Epithelial cell of prostate (primary cell): ENCODE data around the gene PDS5B.

ENCODE experiments used
- DNase-seq: peaks from one replicate; pipeline ENCODE4 v3.0.0-alpha.2; 2011; ENCODE audit warnings: low read depth, low spot score
- H3K27ac ChIP-seq: fragments of 450-650 bp; 2 replicates; pipeline ENCODE4 v1.5.1; 2017; ENCODE audit warnings: mild to moderate bottlenecking

Gene PDS5B

GRCh38 chr13:32639502-32640105 lies 53.4 kb downstream of the PDS5B start:
- DNase-seq = no peak
- no peak overlapping the region for H3K27ac ChIP-seq

GRCh38 chr13:32642316-32642715 lies 56.1 kb downstream of the PDS5B start:
- DNase-seq = no peak
- H3K27ac ChIP-seq = no peak overlapping the region

GRCh38 chr13:32642858-32643257 lies 56.6 kb downstream of the PDS5B start:
- no peak for DNase-seq
- no peak overlapping the region for H3K27ac ChIP-seq

DNA sequence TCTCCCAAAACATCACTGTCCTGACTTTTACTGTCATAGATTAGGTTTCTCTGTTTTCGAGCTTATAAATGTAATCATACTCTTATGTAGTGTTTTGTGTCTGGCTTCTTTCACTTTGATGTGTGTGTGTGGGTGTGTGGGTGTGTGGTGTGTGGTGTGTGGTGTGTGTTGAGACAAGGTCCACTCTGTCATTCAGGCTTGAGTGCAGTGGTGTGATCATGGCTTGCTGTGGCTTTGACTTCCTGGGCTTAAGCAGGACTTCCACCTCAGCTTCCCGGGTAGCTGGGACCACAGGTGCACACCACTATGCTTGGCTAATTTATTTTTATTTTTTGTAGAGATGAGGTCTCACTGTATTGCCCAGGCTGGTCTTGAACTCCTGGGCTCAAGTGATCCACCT lies 59.6 kb downstream of the PDS5B start:
- no peak for DNase-seq

GRCh38 chr13:32647926-32648325 lies 61.7 kb downstream of the PDS5B start:
- no peak overlapping the region for H3K27ac ChIP-seq
- DNase-seq = no peak

More for the DNA sequence above, 59.6 kb downstream of the PDS5B start:
- H3K27ac ChIP-seq = no peak overlapping the region

DNA sequence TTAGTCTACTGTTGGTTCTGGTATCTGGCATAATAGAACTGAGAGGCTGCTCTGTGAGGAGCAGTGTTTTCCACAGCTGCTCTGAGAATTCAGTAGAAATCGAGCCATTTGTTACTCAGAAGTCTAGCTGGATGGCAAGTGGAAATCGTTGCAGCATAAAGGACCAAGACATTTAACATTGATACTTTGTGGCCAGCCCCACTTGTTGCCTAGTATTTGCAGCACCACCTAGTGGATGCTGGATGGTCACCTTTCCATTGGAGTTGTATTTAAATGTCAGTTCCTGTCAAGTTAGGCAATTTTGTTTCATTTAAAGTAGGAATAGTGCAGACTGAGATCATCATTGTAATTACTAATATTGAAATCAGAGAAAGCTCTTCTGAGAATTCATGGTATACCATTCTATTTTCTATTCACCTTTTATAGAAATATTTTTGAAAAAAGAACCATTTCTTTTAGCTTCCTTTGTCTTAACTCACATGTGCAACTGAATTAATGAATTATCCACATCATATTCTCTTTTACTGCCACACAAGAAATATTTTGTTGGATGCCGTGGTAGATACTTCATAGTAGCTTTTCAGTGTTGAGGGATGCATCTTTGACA lies 64.6 kb downstream of the PDS5B start:
- no peak for DNase-seq
- no peak overlapping the region for H3K27ac ChIP-seq

DNA sequence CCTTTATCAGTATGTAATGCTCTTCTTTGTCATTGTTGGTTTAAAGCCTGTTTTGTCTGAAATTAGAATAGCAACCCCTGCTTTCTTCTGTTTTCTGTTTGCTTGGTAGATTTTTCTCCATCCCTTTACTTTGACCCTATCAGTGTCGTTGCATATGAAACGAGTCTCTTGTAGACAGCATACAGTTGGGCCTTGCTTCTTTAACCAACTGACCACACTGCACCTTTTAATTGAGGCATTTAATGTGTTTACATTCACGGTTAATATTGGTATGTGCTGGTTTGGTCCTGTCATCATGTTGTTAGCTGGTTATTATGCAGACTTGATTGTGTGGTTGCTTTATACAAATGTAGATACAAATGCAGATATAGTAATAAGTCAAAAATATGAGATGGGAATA lies 71.1 kb downstream of the PDS5B start:
- no peak overlapping the region for H3K27ac ChIP-seq
- no peak for DNase-seq

DNA sequence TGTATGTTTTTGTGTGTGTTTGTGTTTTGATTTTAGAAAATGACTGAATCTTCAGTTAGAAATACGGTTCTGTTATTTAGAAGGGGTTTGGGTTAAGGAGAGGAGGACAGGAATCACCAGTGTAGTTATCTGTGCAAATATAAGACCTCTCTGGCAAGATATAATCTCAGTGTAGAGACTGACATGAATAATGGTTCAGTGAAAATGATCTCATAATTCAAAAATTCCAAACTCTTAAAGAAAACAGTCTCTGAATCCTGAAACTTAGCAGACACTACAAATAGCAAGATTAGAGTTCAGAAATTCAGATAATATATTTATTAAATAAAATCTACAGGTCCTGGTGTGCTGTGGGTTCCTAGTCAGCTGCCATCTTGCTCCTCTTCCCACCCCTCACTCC lies 73.5 kb downstream of the PDS5B start:
- no peak overlapping the region for H3K27ac ChIP-seq

GRCh38 chr13:32660227-32660626 lies 74.0 kb downstream of the PDS5B start:
- H3K27ac ChIP-seq = no peak overlapping the region
- no peak for DNase-seq

More for the DNA sequence above, 73.5 kb downstream of the PDS5B start:
- no peak for DNase-seq

DNA sequence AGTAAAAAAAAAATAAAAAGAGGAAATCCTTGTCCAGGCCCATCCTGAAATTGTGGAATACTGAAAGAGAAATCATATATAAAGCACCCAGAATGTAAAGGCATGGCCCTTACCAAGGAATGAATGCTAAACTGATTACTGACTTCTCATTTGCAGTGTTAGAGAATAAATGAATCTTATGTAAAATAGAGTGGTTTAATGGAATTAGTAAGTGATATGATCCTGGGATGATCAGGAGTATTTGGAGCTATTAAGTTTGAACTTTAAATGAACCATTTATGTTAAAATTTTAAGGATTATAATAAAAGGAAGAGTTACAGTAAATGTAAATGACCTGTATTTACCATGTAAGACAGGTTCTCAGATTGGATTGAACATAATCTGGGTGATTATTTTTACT lies 75.4 kb downstream of the PDS5B start:
- H3K27ac ChIP-seq = no peak overlapping the region
- no peak for DNase-seq

DNA sequence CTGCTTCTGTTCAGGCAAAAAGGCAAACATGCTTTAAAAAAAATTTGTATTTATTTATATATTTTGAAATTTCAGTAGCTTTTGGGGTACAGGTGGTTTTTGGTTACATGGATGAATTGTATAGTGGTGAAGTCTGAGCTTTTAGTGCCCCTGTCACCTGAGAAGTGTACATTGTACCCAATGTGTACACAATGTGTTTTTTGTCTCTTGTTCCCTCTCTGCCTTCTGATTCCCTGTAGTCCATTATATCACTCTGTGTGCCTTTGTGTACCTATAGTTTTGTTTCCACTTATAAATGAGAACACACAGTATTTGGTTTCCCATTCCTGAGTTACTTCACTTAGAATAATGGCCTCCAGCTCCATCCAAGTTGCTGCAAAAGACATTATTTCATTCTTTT lies 77.4 kb downstream of the PDS5B start:
- DNase-seq = no peak
- H3K27ac ChIP-seq = no peak overlapping the region

GRCh38 chr13:32666990-32667571 lies 80.8 kb downstream of the PDS5B start:
- no peak for DNase-seq
- H3K27ac ChIP-seq = no peak overlapping the region

DNA sequence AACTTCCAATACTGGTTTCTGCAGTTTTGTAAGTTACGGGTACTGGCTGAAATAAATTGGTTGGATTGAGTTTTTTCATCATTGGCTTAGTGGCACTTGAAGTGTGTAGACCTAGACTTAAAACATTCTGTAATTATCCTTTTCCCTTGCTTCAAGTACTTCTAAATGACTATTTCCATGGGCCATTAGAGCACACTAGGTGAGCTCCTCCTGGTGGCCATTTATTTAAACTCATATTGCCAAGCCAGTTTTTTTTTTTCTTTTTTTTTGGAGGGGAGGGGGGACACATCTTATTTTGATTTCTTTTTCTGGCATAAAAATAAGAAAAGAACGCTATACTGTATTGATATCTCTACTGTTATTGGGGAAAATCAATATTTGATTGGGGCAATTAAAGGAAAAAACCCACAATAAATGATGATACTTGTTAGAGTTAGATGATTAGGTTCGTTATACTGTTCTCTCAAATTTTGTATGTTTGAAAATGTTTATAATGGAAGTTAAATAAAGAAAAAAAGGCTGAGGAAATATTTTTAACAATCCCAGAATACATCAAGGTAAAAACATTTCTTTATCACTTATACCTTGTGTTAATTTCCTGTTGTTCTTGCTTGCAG lies 82.9 kb downstream of the PDS5B start:
- H3K27ac ChIP-seq = no peak overlapping the region
- no peak for DNase-seq

- H3K27ac ChIP-seq = no peak overlapping the region
- DNase-seq = no peak
Measured at GRCh38 chr13:32674503-32674902, 88.3 kb downstream of the PDS5B start.

DNA sequence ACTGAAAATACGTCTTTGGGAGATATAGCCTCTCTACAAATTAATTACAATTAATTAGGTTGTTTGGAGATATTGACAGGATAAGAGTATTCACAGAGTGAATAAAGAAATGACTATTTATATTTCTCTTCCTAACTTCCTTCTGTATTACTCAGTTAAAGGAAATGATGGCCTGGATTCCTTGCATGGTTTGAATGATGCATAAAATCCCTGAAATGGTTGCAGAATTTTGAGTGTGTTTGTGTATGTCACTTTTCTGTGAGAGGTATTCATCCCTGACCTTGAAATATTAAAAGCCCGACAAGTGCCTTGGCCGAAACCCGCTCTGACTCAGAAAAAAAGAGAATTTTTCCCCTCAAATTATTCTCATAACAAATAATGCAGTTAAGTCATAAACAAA lies 90.0 kb downstream of the PDS5B start:
- H3K27ac ChIP-seq = no peak overlapping the region
- no peak for DNase-seq

DNA sequence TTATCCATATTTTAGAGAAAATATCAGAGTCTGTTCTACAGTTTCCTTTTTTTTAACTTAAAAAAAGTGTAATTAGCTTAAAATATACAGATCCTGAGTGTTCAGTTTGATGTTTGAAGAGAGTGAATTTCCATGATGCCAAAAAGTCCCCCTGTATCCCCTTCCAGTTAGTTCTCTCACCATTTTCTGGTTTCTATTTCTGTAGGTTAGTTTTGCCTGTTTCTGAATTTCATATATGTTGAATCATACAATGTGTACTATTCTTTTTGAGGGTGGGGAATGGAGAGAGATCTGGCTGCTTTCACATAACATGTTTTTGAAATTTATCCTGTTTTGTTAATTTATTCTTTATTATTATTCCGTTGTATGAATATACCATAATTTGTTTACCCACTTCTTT lies 95.9 kb downstream of the PDS5B start:
- H3K27ac ChIP-seq = no peak overlapping the region
- DNase-seq = no peak

DNA sequence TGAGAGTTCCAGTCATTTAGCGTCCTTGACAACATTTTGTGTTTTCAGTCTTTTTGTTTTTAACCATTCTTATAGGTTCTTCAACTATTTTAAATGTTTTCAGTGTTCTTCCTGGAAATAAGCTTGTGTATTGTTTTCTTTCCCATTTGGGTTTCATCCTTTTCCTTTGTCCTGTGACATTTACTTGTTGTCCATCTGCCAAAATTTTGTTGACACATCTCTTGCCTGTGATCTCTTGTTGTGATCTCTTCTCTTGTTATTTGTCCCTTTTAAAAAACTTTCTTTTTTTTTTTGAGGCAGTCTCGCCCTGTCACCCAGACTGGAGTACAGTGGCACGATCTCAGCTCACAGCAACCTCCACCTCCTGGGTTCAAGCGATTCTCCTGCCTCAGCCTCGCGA lies 96.5 kb downstream of the PDS5B start:
- H3K27ac ChIP-seq = no peak overlapping the region
- no peak for DNase-seq

DNA sequence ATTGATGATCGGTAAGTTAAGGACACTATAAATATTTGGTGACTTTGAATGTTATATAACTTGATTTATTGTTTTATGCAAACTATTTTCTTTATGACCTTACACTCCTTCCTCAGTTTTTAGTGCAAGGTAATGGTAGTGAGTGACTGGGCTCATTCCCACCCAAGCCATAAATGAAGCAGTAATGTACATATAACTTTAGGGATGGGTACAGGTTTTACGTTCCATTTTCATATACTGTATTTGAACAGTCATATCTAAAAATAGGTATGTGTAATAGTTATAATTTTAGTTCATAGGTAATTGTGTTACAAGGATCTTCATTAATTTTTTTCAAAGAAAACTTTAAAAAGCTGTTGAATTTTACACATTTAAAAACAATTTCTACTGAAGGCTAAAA lies 101.0 kb downstream of the PDS5B start:
- H3K27ac ChIP-seq = no peak overlapping the region
- no peak for DNase-seq

DNA sequence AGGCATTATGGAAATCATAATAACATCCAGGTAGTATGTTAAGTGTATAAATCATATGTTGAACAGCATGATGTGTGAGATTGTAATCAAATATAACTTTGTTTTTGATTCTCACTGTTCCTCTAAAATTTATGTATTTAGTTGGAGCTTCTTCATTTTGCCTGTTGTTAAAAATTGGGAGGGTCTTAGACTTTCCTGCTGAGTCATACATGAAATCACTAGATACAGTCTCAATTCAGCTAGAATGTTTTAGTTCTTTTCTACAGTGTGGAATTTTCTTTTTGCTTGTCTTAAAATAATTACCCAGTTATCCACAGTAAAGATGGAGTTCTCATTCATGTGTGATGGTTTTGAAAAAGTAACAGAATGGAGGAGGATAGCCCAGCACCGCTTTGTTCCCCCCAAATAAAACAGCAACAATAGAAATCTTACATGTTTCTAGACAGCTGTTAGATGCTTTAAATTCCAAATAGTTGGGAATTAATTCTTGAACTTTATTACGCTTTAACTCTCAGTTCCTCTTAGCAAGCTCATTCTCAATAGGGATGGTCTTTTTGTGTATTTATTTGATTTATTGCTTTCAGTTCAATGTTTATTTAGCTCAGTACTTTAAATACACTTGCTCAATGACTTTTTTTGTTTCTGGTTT lies 109.5 kb downstream of the PDS5B start:
- no peak overlapping the region for H3K27ac ChIP-seq
- no peak for DNase-seq

- H3K27ac ChIP-seq = no peak overlapping the region
- DNase-seq = no peak
Measured at GRCh38 chr13:32707471-32707870, 121.2 kb downstream of the PDS5B start.

GRCh38 chr13:32713397-32713796 lies 127.1 kb downstream of the PDS5B start:
- no peak overlapping the region for H3K27ac ChIP-seq
- DNase-seq = no peak
